AML-193 (cell line): ENCODE data around the gene GPR141.
"Not testable (repeated sequence)": the region's sequence is repeated elsewhere in the genome, so short reads cannot be mapped to it uniquely, and the experiment has no call there.

Source experiments
- DNase-seq, 2 experiments: peaks; one replicate each; lab custom pipeline; 2025; lab: John Stamatoyannopoulos, UW

Gene GPR141

GRCh38 chr7:37686556-37687345 lies 3.2 kb downstream of the GPR141 start:
- no peak for DNase-seq

GRCh38 chr7:37690206-37690605 lies 6.6 kb downstream of the GPR141 start:
- DNase-seq: peak; percentile 31 to 52

GRCh38 chr7:37694208-37695094 lies 10.9 kb downstream of the GPR141 start:
- DNase-seq: peak; percentile 94 to 97

- DNase-seq: no peak
Observed at GRCh38 chr7:37698276-37698675, 14.7 kb downstream of the GPR141 start.

GRCh38 chr7:37698782-37699181 lies 15.2 kb downstream of the GPR141 start:
- no peak for DNase-seq

- peak; percentile 42 to 52 for DNase-seq
Observed at GRCh38 chr7:37701769-37702168, 18.2 kb downstream of the GPR141 start.

GRCh38 chr7:37703361-37703760 lies 19.8 kb downstream of the GPR141 start:
- peak in 1 of 2 experiments; percentile 16 for DNase-seq

GRCh38 chr7:37704328-37704833 lies 20.8 kb downstream of the GPR141 start:
- DNase-seq: not testable (repeated sequence)

- DNase-seq: no peak
Observed at GRCh38 chr7:37705976-37706375, 22.4 kb downstream of the GPR141 start.

- no peak for DNase-seq
Observed at GRCh38 chr7:37706804-37707203, 23.2 kb downstream of the GPR141 start.

GRCh38 chr7:37707754-37708485 lies 24.4 kb downstream of the GPR141 start:
- no peak for DNase-seq

- no peak for DNase-seq
Observed at GRCh38 chr7:37709631-37710509, 26.3 kb downstream of the GPR141 start.

GRCh38 chr7:37713613-37714012 lies 30.0 kb downstream of the GPR141 start:
- DNase-seq: no peak

GRCh38 chr7:37714606-37715005 lies 31.0 kb downstream of the GPR141 start:
- DNase-seq: peak; percentile 85 to 87

- no peak for DNase-seq
Observed at GRCh38 chr7:37718585-37718984, 35.0 kb downstream of the GPR141 start.

- DNase-seq: no peak
Observed at GRCh38 chr7:37719077-37719476, 35.5 kb downstream of the GPR141 start.

- no peak for DNase-seq
Observed at GRCh38 chr7:37724732-37725131, 41.2 kb downstream of the GPR141 start.

GRCh38 chr7:37726016-37726415 lies 42.5 kb downstream of the GPR141 start:
- no peak for DNase-seq

- DNase-seq: peak; percentile 21 to 34
Observed at GRCh38 chr7:37728747-37729146, 45.2 kb downstream of the GPR141 start.

GRCh38 chr7:37729181-37729580 lies 45.6 kb downstream of the GPR141 start:
- DNase-seq: no peak

- DNase-seq: no peak
Observed at GRCh38 chr7:37730501-37730900, 46.9 kb downstream of the GPR141 start.
